HK-2 (cell line): ENCODE measurements around the gene EHMT1.

Experiments used
- DNase-seq: peaks from one replicate; pipeline ENCODE4 v3.0.0-alpha.2; 2018; ENCODE audit not compliant: unreplicated experiment

Gene EHMT1

DNA sequence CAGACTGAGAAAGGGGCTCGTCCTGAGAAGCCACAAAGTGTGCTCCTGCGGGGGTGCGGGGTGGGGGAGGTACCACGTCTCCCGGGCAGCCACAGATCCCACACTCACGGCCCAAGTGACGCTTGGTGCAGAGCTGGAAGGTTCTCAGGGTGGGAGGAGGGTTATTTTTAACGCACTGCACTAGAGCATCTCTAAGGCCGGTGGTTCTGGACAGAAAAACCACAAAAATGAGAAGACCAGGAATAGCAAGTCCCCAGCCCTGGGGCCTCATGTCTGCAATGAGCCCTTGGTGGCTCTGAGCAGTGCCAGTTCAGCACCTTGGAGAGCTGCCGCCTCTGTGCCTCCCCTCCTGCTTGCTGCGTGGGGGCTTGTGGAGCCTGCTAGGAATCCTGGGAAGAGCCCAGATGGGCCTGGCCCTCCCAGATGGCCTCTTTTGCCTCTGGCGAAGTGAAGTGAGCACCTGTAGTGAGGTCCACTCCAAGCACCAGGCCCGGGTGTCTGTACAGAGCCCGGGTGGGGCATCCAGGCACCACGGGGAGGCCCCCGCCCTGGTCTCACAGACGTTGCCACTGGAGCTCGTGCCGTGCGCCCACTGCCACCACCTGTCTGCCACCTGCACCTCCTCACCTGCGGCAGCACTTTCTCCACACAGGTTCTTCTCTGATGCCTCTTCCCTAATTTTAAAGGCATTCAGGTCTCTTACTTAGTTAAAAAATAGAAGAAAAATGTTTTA is 209.9 kb downstream of the EHMT1 start:
- DNase-seq = peak; percentile 24

DNA sequence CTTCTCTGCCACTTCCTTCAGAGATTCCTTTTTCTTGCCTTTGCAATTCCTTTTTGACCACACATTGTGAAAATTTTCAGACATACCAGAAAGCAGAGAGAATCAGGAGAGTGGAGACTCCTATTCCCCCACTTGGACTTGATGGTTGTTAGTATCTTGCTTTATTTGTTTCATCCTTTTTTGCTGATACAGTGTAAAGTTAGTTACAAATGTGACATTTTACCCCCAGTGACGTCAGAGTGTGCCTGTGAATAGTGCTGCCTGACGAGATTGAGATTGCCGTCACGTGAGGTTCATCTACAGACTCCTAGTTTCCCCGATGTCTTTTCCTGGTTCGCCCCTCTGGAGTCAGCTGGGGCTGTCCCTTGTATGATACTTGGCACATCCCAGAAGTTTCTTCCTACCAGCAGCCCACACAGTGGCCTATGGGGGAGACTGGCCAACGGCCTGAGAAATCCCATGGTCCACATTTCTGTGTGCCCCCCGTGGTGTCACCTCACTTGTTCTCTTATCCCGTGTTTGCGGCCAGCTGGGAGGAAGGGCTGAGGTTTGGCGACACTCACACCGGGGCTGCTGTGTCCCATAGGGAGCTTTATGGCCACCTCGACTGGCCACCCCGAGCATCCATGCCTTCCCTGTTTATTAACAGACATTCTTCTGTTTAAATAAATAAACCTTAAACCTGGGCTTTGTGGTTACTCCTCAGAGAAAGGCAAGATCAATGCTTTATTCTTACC is 210.6 kb downstream of the EHMT1 start:
- no peak for DNase-seq

DNA sequence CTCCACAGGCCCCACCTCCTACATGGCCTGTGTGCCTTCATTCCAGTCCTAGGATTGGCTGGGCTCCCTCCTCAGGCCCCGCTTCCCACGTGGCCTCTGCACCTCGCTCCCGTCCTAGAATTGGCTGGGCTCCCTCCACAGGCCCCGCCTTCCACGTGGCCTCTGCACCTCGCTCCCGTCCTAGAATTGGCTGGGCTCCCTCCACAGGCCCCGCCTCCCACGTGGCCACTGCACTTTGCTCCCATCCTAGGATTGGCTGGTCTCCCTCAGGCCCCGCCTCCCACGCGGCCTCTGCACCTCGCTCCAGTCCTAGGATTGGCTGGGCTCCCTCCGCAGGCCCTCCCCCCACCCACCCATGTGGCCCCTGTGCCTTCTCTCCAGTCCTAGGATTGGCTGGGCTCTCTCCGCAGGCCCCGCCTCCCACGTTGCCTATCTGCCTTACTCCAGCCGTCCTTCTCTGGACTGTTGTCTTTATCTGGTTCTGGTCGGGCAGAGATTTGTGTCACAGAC is 213.4 kb downstream of the EHMT1 start:
- no peak for DNase-seq

DNA sequence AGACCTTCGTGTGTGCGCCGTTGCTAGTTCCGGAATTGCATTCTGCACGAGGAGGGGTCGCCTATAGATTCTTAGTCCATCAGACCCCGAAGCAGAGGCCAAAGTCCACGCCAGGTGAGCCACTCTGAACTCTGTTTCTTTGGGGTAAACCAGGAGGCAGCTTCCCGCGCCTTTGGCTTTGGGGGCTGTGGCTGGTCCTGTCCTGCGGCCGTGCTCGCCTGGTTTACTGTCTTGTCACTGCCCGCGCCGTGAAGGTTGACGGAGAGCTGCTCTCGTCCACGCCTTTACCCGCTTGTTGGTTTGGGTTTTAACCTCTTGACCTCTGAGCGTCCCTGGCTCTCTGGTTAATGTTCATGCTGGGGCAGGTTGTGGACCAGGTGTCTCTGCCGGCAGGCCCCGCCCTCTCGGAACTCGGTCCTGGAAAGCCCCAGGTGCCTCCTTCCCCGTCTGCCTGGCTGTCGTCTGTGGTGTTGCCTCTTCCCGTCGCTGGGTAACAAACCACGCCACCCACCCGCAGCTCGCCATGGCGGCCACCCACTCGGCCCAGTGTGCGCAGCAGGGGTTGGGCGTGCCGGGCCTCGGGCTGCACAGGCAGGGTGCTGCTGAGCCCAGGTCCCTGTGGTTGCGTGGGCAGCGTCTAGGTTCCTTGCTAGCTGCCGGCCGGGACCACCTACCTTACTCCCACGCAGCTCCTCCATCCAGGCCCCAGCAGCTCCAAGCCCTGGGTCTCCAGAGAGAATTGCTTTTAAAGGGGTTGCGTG is 214.2 kb downstream of the EHMT1 start:
- DNase-seq = no peak

DNA sequence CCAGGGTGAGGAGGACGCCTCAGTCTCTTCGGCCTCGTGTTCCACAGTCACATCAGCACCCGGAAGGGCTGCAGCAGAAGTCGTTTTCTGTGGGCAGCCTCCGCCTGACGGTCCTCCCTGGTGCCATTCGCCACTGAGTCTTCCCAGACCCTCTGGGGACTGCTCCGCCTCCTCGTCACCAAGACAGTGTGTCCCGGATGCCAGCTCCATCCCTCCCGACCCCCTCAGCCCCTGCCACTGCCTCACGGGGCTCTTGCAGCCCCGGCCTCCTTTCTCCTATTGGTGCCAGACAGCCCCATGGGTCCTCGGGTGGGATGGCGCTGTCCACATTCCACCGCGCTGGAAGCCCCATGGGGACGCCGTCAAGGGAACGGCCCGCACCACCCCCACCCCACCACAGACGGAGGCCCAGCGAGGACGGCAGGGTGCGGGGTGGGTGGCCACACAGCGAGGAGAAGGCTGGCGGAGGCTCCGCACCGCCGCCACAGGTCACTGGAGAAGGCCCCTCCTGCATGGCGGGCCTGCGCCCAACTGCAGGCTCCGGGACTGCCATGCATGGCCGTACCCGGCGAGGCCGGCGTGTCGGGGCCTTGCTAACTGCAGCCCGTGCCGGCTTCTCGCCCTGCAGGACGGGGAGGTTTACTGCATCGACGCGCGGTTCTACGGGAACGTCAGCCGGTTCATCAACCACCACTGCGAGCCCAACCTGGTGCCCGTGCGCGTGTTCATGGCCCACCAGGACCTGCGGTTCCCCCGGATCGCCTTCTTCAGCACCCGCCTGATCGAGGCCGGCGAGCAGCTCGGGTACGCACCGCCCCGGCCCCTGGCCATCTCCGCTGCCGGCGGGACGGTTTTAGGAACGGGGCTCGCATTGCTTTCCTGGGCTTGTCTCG is 215.2 kb downstream of the EHMT1 start:
- DNase-seq = no peak

DNA sequence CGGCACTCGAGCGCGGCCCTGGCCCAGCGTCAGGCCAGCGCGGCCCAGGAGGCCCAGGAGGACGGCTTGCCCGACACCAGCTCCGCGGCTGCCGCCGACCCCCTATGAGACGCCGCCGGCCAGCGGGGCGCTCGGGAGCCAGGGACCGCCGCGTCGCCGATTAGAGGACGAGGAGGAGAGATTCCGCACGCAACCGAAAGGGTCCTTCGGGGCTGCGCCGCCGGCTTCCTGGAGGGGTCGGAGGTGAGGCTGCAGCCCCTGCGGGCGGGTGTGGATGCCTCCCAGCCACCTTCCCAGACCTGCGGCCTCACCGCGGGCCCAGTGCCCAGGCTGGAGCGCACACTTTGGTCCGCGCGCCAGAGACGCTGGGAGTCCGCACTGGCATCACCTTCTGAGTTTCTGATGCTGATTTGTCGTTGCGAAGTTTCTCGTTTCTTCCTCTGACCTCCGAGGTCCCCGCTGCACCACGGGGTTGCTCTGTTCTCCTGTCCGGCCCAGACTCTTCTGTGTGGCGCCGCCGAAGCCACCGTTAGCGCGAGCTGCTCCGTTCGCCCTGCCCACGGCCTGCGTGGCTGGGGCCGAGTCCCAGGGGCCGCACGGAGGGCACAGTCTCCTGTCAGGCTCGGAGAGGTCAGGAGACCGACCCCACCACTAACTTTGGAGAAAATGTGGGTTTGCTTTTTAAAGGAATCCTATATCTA is 216.2 kb downstream of the EHMT1 start:
- DNase-seq = no peak

DNA sequence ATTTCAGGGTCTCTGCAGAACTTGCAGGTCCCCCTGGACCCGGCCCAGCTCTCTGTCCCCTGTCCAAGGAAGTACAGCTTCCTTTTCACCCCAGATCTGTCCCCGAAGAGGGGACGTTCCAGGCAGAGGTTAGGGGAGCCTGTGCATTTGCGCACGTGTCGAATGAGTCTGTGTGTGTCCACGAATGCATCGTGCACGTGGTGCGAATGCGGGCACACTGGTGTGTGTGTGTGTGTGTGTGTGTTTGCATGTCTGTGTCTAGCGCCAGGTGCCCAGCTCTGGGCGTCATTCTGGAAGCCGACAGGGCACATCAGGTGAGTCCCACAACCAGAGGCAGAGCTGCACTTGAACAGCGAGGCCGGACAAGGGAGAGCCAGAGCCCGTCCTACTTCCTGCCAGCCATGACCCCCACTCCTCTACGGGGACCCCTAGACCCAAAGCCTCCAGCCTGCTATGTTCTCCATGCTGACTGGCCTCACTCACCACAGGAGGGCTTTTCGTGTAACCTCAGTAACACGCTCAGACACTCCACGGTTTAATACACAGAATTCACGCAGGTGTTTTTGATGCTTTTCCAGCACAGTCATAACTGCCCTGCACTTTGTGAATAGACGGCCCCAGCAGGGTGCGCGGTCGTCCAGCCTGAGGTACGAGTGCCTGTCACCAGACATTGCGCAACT is 217.5 kb downstream of the EHMT1 start:
- no peak for DNase-seq

DNA sequence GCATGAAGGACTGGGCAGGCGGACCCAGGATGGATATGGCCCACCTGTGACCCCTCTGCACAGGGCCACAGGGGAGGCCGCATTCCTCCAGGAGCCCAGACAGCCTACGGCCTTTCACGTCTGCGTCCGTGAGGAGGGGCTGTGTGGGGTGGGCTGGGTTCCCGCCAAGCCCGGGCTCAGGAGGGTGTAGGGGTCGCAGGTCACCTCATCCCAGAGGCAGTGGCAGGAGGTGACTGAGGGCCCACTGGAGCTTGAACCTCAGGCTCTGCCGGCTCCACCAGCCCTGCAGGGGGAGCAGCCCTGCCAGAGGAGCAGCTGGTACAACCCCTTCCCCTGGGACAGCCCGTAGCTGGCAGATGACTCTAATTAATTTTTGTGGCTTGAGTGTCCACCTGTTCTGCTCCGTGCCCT is 218.0 kb downstream of the EHMT1 start:
- DNase-seq = no peak

DNA sequence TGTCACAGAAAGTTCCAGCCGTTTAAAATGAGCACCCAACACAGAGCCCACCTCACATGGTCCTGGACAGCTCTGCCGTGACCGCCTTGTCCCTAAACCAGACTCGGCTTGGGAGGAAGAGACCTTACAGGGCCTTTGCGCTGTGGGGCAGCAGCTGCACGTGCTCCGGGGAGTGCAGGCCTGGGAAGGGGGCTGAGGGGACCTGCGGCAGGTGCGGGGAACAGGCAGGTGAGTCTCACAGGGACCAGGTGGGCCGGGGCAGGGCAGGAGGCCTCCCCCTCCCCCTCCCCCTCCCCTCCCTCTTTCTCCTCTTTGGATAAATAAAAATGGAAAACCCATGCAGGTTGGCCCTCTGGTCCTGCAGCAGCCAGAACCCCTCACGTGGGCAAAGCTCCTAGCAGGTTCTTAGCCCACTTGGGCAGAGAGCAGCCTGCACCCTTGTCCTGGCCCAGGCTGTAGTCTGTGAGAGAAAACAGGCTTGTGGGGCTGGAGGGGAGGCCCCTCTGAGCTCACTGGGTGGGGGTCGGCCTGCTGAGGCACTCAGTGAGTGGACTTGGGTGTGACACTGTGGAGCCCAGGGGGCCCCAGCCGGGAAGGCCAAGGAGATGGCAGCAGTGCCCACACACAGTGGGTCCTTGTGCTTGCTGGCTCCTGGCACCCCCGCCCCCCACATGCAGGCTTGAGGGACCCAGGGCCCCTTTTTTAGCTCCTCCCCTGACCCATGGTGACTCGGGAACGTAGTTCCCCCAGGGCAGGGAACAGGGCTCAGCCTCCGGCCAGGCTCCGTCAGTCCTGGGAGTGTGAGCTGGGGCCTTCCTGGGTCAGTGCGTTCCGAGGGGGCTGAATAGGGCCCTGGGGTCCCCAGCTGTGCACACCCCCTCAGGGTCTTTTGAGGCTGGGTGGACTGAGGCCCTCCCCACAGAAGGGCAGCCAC is 218.8 kb downstream of the EHMT1 start:
- DNase-seq = no peak

DNA sequence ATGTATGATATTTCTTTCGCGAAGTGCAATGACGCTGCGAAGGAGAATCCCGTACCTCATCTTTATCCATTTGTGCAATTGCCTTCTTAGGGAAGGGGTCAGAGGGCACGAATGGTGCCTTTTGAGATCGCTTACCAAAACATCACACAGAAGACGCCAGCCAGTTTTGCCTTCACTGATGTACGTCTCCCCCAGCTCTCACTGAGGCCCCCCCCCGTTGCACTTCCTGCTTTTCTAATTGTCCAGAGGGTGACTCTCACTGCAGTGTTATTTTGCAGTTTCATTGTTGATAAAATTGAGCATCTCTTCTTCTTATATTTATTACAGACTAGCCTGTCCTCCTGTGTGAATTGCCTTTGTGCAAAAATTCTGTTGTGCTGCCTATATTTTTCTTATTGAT is 219.8 kb downstream of the EHMT1 start:
- DNase-seq = no peak

DNA sequence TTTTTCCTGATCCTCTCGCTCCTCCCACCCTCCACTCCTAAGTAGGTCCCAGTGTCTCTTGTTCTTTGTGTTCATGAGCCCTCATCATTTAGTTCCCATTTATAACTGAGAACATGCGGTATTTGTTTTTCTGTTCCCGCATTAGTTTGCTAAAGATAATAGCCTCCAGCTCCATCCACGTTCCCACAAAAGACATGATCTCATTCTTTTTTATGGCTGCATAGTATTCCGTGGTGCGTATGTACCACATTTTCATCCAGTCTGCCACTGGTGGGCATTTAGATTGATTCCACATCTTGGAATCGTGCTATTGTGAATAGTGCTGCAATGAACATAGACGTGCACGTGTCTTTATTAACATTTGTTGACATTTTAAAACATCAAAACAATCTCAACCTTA is 224.6 kb downstream of the EHMT1 start:
- no peak for DNase-seq

DNA sequence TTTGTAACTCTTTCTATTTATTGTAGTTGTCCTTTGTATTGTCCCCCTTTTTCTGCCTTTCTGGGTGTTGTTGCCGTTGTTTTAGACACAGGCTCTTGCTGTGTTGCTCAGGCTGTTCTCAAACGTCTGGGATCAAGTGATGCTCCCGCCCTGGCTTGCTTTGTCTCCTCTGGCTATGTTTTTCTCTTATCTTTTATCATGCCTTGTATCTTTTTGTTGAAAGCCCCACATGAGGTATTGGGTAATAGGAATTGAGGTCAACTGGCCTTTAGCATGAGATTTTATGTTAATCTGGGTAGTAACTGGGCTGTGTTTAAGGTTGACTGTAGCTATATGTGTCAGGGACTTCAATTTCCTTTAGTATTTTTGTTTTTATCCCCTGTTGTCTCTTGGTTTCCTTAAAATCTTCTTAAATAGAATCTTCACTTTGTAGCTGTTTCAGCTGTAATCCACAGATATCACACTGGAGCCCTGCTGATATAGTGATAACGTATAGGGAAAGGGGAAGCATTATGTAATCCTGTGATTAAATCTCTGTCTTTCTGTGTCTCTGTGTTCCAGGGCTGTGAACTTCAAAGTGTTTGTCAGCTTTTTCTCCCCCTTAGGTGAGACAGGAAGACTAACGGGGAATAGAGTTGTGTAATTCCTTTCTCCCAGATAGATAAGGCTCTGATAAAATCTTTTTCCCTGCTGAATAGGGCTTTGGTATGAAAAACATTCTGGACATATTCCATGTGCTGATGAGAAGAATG is 232.9 kb downstream of the EHMT1 start:
- DNase-seq = no peak

DNA sequence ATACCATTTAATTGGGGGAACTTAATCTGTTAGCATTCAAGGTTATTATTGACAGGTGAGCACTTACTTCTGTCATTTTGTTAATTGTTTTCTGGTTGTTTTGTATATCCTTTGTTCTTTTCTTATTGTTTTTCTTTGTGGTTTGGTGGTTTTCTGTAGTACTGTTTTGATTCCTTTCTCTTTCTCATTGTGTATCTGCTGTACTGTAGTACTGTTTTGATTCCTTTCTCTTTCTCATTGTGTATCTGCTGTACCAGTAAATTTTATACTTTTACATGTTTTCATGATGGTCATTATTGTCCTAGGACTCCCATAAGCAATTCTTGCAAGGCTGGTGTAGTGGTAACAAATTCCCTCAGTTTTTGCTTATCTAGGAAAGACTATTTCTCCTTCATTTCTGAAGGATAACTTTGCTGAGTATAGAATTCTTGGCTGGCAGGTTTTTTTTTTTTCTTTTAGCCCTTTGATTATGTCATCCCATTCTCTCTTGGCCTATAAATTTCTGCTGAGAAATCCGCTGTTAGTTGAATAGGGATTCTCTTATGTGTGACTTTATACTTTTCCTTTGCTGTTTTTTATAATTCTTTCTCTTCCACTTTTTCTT is 234.7 kb downstream of the EHMT1 start:
- no peak for DNase-seq

DNA sequence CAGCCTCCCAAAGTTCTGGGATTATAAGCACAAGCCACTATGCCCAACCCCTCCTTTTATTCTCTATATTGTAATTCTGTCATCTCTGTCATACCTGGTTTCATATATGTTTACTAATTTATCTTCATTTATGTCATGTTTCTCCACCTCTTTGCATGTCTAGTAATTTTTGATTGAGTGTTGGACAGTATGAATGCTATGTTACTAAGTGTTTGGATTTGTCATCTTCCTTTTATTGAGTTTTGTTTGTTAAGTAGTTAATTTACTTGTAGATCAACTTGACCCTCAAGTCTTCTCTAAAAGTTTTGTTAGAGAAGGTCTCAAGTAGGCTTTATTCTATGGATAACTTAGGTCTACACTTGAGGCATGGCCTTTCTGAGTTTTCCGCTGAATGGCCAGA is 241.6 kb downstream of the EHMT1 start:
- no peak for DNase-seq

DNA sequence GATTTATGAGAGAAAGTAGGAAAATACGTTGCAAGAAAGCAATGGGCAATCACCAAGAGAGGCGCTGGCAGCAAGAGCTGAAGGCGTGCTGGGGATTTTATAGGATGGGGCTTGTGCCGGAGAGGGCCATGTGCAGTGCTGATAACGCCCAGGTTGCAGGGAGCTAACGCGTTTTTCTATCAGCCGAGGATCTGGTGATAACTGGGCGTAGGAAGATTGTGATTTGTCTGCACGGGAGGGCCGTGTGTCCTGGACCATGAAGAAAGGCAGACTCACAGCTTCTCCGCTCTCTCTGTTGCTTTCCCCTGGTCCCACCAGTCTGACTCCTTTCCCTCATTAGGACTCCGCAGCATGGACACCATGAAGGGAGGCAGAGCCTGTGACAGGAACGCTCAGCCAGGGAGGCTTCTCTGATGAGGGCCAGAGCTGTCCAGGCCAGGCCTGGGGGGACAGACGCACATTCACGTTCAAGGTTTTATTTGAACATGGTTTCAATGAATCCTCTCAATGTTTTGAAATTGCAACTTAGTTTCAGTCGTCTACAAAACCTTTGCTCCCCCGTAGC is 246.9 kb downstream of the EHMT1 start:
- DNase-seq = no peak

DNA sequence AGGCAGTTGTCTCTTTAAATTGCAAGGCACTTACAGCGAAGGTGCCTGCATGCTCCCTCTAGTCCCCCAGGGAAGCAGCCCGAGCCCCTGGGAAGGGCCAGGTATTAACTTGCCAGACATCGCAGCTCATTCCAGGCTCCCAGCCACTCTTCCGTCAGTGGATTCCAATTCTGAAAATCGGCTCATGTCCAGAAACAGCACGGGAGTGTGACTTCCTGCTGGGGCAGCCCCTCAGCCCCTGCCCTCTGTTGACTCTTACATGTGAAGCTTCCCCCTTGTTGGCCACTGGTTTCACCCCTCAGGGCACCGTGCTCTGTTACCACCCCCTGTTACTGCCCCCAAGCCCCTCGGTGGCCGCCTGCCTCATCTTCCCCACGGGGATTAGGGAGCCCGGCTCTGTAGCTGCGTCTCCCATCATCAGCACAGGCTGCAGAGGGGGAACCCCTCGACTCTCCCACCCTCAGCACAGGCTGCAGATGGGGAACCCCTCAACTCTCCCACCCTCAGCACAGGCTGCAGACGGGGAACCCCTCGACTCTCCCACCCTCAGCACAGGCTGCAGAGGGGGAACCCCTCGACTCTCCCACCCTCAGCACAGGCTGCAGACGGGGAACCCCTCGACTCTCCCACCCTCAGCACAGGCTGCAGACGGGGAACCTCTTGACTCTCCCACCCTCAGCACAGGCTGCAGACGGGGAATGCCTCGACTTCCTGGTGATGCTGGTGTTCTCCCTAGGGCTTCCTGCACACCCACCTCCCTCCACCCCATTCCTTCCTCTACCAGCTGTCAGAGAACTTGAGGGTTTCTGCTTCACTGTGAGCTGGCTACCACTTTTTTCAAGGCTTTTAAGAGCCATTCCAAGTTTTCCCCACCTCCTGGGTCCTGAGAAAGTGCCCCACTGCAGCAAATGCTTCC is 247.7 kb downstream of the EHMT1 start:
- no peak for DNase-seq

DNA sequence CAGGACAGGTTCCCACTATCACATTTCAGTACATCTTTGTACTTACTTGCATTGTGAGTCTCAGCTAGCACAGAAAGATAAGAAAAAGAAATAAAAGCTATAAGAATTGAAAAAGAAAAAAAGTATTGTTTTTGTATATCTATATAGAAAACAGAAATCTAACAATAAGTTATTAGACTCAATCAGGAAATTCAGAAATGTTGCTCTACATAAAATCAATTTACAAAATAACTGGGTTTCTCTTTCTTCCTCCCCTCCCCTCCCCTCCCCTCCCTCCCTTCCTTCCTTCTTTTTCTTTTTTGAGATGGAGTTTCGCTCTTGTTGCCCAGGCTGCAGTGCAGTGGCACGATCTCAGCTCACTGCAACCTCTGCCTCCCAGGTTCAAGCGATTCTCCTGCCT is 251.6 kb downstream of the EHMT1 start:
- DNase-seq = no peak
